ENCODE measurements around the gene SLK. TPM values are rescaled to one million over a fixed set of nuclear protein-coding genes. Genes with fewer than 3 reads are reported as not detected.
A peak's percentile ranks its signal among the peaks of the same experiment; 100 is the strongest.

SLK gene
- total RNA-seq, result 31.8 and 36.0 TPM in 2 replicates
- 2.6 and 4.5 TPM in 2 replicates for polyA plus RNA-seq
- polyA plus RNA-seq (2011; cell fraction: cytosol; rRNA removed), result 8.0 and 8.8 TPM in 2 replicates
- polyA plus RNA-seq (2011; cell fraction: nucleus; rRNA removed), result 11.3 and 18.1 TPM in 2 replicates
- 30.6 and 41.5 TPM in 2 replicates for polyA plus RNA-seq (2012)
- 8.3 and 10.4 TPM in 2 replicates for polyA minus RNA-seq
- 25.1 TPM for polyA minus RNA-seq (2011; cell fraction: cytosol; rRNA and poly(A)+ RNA removed)
- polyA minus RNA-seq (2011; cell fraction: nucleus; rRNA and poly(A)+ RNA removed), result 12.6 and 14.6 TPM in 2 replicates
- Bru-seq, nascent RNA, result percentile 88 among the genes with signal in this experiment
- BruChase-seq, experiment 1, labeled RNA remaining after a 6-hour chase, result percentile 89 among the genes with signal in this experiment
- BruChase-seq, experiment 2, labeled RNA remaining after a 2-hour chase, result percentile 88 among the genes with signal in this experiment
- long read RNA-seq, full-length matches to known transcripts, result 42 of 61 reads
- long read RNA-seq, partial matches to known transcripts, result 15 of 61 reads
- long read RNA-seq, other reads (novel, unspliced or antisense), result 4 of 61 reads

GRCh38 chr10:103966671-103967447, at the start of gene SLK:
Gene SLK, plus strand, starts transcription at chr10:103967140. Its CDS starts 606 bp downstream, at chr10:103967746.
- dilution Hi-C loops (cut with MboI; ENCODE audit: extremely low pct_ligation_motif_present, low sequenced_read_pairs) (no loop called here), intact Hi-C loops (cut with micrococcal nuclease) (loop anchor here (1.0 kb wide), 5 partner anchors 49 to 154 kb away; partner anchors contain the start of gene STN1)
- Histone ChIP-seq H3K4me3 (replicated peaks in 1 of 3; ENCODE audit: insufficient read depth in 1 of 3, low read depth in 1 of 3, low read length in 3 of 3) (peak within 1 kb of the TSS; percentile 81 to 99 (median 97)), H3K27me3 (ENCODE audit: control insufficient read depth in 2 of 2, insufficient read depth in 2 of 2, low read length in 2 of 2) (no peaks in the 10 kb centered on the region), H3K9me1 (replicated peaks; ENCODE audit: control insufficient read depth, extremely low read depth, insufficient read depth, low read length) (no peaks in the 10 kb centered on the region), H2AFZ (ENCODE audit: low read depth, low read length) (peak within 1 kb of the TSS; percentile 100), H3K27ac (ENCODE audit: insufficient read depth, low read depth, low read length) (peak within 1 kb of the TSS; percentile 73), H3K79me2 (ENCODE audit: control insufficient read depth, insufficient read depth, low read length) (peaks cover 44% of the 10 kb centered on the region), H3K4me1 (ENCODE audit: control insufficient read depth, extremely low read depth, insufficient read depth, low read length) (peaks cover 26% of the 10 kb centered on the region), H3K9ac (replicated peaks; ENCODE audit: extremely low read depth, insufficient read depth, low read length) (peak within 1 kb of the TSS; percentile 94), H4K20me1 (replicated peaks; ENCODE audit: control insufficient read depth, extremely low read depth, insufficient read depth, low read length) (peaks cover 2% of the 10 kb centered on the region), H3K9me3 (replicated peaks; ENCODE audit: control insufficient read depth, insufficient read depth, low read length) (no peaks in the 10 kb centered on the region), H3K4me2 (ENCODE audit: insufficient read depth, low read length) (peak within 1 kb of the TSS; percentile 96), H3K36me3 (ENCODE audit: control insufficient read depth in 2 of 2, extremely low read depth in 1 of 2, insufficient read depth in 2 of 2, low read length in 2 of 2) (no peaks in the 10 kb centered on the region)
- peak; percentile 55 for FAIRE-seq
- TF ChIP-seq POLR2A (IDR thresholded peaks at IDR 0.05; ENCODE audit: low read depth, low read length), result peak; percentile 83
- peak; percentile 77 for TF ChIP-seq POLR2AphosphoS5 (IDR thresholded peaks at IDR 0.05; ENCODE audit: insufficient read depth, low read depth, low read length)
- no peak for TF ChIP-seq GATA2 (IDR thresholded peaks at IDR 0.05; ENCODE audit: insufficient read depth, insufficient read length, low read depth, low read length)
- CTCF ChIA-PET, result interaction anchor here (0.9 to 1.5 kb wide), 3 partner anchors 17 to 254 kb away, joined by 3 to 5 read pairs (median 5); no protein-coding TSS in a partner anchor
- POLR2A ChIA-PET, result no interaction called here
- TSS peak; percentile 91 for BruUV-seq (replicated peaks)
- DNase-seq (ENCODE audit: low read depth, low spot score), result peak; percentile 86

All from endothelial cell of umbilical vein (primary cell).